HG03095 (cell line): ENCODE measurements around the gene SERTAD1.

Source experiments
- ATAC-seq: cut with Tn5 transposase; IDR thresholded peaks from one replicate; pipeline ENCODE4 v1.9.1; 2021; ENCODE audit warnings: moderate library complexity; ENCODE audit not compliant: unreplicated experiment

Gene SERTAD1

GRCh38 chr19:40380199-40381037, 45.4 kb downstream of the SERTAD1 start:
- ATAC-seq: no peak

- no peak for ATAC-seq
Measured at GRCh38 chr19:40379446-40380198, 46.2 kb downstream of the SERTAD1 start.

DNA sequence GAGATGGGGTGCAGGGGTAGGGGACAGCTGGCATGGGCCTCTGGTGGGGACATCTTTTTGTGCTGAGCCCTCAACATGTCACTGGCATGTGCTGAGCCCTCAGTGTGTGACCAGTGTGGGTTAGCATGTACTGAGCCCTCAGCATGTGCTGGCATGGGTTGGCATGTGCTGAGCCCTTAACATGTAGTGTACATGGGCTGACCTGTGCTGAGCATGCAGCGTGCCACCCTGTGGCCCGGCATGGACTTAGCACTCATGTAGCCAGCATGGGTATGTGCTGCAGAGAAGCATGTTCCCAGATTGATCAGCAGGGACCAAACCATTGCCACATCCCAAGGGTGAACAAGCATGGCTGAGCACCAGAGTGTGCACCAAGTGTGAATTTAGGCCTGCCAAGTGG, 47.3 kb downstream of the SERTAD1 start:
- ATAC-seq: no peak

DNA sequence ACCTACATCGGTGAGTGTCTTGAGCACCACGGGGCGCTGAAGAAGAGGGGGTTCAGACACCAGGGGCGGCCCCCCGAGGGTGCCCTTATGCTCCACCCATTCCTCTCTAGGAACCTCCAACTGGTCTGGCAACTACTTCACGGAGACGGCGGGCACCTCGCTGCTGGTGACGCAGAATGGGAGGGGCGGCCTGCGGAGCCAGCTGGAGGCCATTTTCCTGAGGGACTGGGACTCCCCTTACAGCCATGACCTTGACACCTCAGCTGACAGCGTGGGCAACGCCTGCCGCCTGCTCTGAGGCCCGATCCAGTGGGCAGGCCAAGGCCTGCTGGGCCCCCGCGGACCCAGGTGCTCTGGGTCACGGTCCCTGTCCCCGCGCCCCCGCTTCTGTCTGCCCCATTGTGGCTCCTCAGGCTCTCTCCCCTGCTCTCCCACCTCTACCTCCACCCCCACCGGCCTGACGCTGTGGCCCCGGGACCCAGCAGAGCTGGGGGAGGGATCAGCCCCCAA, 47.9 kb downstream of the SERTAD1 start:
- no peak for ATAC-seq

GRCh38 chr19:40376286-40376862, 49.4 kb downstream of the SERTAD1 start:
- no peak for ATAC-seq

GRCh38 chr19:40374084-40374483, 51.7 kb downstream of the SERTAD1 start:
- ATAC-seq: no peak

DNA sequence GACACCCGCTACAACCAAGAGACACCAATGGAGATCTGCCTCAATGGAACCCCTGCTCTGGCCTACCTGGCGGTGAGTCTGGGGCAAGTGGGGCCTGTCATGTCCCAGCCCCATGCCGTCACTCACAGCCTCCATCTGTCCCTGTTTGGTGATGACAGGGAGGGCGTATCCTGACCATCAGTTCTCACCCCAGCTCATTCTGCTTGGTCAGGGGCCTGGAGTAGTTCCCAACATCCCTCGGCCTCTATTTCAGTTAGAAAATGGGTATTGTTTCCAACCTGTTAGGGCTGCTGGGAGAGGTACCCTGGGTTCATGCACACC, 54.0 kb downstream of the SERTAD1 start:
- no peak for ATAC-seq
